Measurements from ENCODE around the gene GALC. TPM values are rescaled to one million over a fixed set of nuclear protein-coding genes. Genes with fewer than 3 reads are reported as not detected.
A peak's percentile ranks its signal among the peaks of the same experiment; 100 is the strongest.

Gene GALC
- total and polyA plus RNA-seq, 2 donors from 2014 or later: 13.6 to 29.4 TPM

DNA sequence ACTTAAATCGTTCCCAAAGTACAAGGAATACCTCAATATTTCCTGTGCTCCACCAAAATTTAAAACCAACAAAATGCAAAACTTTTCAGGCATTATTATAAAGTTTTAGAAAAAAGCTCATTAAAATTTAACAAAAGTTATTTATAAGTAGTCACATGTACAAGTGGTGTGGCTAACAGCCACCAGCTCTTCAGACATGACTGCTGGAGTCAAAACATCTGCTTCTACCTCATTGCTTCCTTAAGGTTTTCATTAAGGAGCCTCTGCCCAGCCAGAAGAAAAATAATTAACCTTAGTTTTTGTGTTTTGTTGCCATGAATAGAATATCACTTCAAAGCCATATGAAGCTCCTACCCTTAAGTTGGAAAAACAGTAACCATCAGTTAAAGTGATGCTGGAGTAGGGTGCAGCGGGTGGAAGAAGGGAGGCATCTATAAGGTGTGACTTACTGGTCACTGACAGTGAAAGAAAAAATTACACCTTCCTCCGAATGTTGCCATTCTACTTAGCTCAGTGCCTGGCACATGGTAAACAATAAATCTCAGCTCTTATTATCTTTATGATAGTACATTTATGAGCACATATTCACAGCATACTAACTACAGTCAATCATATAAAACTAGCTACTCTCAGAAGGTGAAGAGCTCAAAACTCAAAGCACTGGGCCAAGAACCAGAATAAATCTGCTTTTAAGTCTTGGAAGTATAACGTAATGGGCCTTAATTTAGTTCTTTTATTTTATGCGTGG, 57.7 kb downstream of the GALC start:
- DNase-seq: peak in 1 of 5 donors; percentile 30
- Histone ChIP-seq H3K9me3 (ENCODE audit: control insufficient read depth in 2 of 3, insufficient read depth in 1 of 3, low read length in 3 of 3) (no peaks in the 10 kb centered on the region), H3K27ac (ENCODE audit: low read depth in 2 of 2, low read length in 2 of 2) (no peak overlapping the region), H3K4me3 (ENCODE audit: low read length in 3 of 3) (no peak overlapping the region), H3K27me3 (ENCODE audit: control insufficient read depth, insufficient read depth, low read length) (no peaks in the 10 kb centered on the region), H3K4me1 (ENCODE audit: control insufficient read depth in 2 of 3, insufficient read depth in 2 of 3, low read depth in 1 of 3, low read length in 3 of 3) (no peaks in the 10 kb centered on the region), H3K36me3 (ENCODE audit: control insufficient read depth in 2 of 3, insufficient read depth in 3 of 3, low read length in 3 of 3) (peaks cover 0 to 7% (median 5%) of the 10 kb centered on the region in 3 donors), H3K9ac (ENCODE audit: low read length in 3 of 3) (no peak overlapping the region)
- no peak for FAIRE-seq
- intact Hi-C loops (cut with DNase I): no loop called here
- TF ChIP-seq, protein P1, sequence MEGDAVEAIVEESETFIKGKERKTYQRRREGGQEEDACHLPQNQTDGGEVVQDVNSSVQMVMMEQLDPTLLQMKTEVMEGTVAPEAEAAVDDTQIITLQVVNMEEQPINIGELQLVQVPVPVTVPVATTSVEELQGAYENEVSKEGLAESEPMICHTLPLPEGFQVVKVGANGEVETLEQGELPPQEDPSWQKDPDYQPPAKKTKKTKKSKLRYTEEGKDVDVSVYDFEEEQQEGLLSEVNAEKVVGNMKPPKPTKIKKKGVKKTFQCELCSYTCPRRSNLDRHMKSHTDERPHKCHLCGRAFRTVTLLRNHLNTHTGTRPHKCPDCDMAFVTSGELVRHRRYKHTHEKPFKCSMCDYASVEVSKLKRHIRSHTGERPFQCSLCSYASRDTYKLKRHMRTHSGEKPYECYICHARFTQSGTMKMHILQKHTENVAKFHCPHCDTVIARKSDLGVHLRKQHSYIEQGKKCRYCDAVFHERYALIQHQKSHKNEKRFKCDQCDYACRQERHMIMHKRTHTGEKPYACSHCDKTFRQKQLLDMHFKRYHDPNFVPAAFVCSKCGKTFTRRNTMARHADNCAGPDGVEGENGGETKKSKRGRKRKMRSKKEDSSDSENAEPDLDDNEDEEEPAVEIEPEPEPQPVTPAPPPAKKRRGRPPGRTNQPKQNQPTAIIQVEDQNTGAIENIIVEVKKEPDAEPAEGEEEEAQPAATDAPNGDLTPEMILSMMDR (IDR thresholded peaks at IDR 0.05; ENCODE audit: borderline replicate concordance, extremely low read depth, insufficient read depth): no peak

DNA sequence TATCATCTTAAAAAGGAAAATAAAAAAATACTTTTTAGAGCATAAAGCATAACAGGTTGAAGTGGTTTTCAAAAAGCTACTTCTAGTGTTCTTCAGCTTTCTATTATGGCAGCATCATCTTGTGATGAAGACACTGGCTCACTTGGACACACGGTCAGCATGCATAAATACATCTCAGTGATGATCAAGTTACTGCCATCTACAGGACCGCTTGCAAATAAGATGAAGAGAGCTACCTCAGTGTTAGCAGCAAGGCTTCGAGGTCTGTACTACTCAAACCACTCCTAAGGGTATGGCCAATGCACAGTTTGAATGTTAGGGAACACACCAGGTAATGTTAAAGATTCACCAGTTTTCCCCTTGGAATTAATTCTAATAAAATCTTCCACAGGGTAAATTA, 58.8 kb downstream of the GALC start:
- no peak for DNase-seq
- Histone ChIP-seq H3K27ac (ENCODE audit: low read depth in 2 of 2, low read length in 2 of 2) (no peak overlapping the region), H3K36me3 (ENCODE audit: control insufficient read depth in 2 of 3, insufficient read depth in 3 of 3, low read length in 3 of 3) (peaks cover 0 to 7% (median 5%) of the 10 kb centered on the region in 3 donors), H3K9me3 (ENCODE audit: control insufficient read depth in 2 of 3, insufficient read depth in 1 of 3, low read length in 3 of 3) (no peaks in the 10 kb centered on the region), H3K4me1 (ENCODE audit: control insufficient read depth in 2 of 3, insufficient read depth in 2 of 3, low read depth in 1 of 3, low read length in 3 of 3) (no peaks in the 10 kb centered on the region), H3K9ac (ENCODE audit: low read length in 3 of 3) (no peak overlapping the region), H3K27me3 (ENCODE audit: control insufficient read depth, insufficient read depth, low read length) (no peaks in the 10 kb centered on the region), H3K4me3 (ENCODE audit: low read length in 3 of 3) (no peak overlapping the region)
- TF ChIP-seq, protein P1 (IDR thresholded peaks at IDR 0.05; ENCODE audit: borderline replicate concordance, extremely low read depth, insufficient read depth): no peak
- no peak for FAIRE-seq
- intact Hi-C loops (cut with DNase I): no loop called here

DNA sequence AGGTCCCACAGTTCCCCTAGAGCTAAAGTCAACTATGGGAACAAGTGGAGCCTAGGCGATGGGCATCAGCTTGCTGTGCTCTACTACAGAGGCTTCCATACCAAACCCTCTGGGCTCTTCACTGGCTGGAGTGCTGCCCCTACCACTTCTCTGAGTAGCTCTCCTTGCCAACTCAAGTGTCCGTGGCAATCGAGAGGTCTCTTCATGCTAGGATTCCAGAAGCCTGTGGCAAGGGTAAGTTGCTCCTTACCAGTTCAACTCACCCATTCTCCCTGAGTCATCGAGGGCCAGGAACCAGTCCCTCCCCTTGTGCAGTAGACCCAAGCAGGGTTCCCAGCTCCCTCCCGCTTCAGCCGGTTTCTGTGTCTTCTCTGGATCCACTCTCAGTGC, 76.1 kb downstream of the GALC start:
- Histone ChIP-seq H3K4me3 (ENCODE audit: low read length in 3 of 3) (no peak overlapping the region), H3K9ac (ENCODE audit: low read length in 3 of 3) (no peak overlapping the region), H3K27ac (ENCODE audit: low read depth in 2 of 2, low read length in 2 of 2) (no peak overlapping the region), H3K4me1 (ENCODE audit: control insufficient read depth in 2 of 3, insufficient read depth in 2 of 3, low read depth in 1 of 3, low read length in 3 of 3) (no peaks in the 10 kb centered on the region), H3K36me3 (ENCODE audit: control insufficient read depth in 2 of 3, insufficient read depth in 3 of 3, low read length in 3 of 3) (no peaks in the 10 kb centered on the region), H3K27me3 (ENCODE audit: control insufficient read depth, insufficient read depth, low read length) (no peaks in the 10 kb centered on the region), H3K9me3 (ENCODE audit: control insufficient read depth in 2 of 3, insufficient read depth in 1 of 3, low read length in 3 of 3) (no peaks in the 10 kb centered on the region)
- intact Hi-C loops (cut with DNase I): no loop called here
- TF ChIP-seq, protein P1 (IDR thresholded peaks at IDR 0.05; ENCODE audit: borderline replicate concordance, extremely low read depth, insufficient read depth): no peak
- FAIRE-seq (no peak), DNase-seq (no peak)

Measured in kidney (tissue), 14 donors.